Calu3 (cell line): ENCODE results near the gene KCNA5. TPM values are rescaled to one million over a fixed set of nuclear protein-coding genes. Genes with fewer than 3 reads are reported as not detected.

Experiments used
- BruUV-seq: library from RNA; stranded (reverse); fragments of 400-500 nt; replicated peaks from 2 replicates; lab custom pipeline; 2021; lab: Mats Ljungman, UMichigan
- CTCF ChIA-PET: fragments of 300-600 bp; sonication (Branson Sonifier 250); formaldehyde crosslinking; loops from one replicate; lab custom pipeline; 2022; ENCODE audit warnings: antibody characterized with exemption; lab: Charles Lee
- DNase-seq: peaks from one replicate; pipeline ENCODE4 v3.0.0; 2022
- H3K27ac Mint-ChIP-seq: one replicate; pipeline ENCODE4 v1.8.0; 2022; ENCODE audit warnings: mixed read lengths; ENCODE audit not compliant: unreplicated experiment
- H3K27me3 Mint-ChIP-seq: one replicate; pipeline ENCODE4 v1.8.0; 2022; ENCODE audit warnings: mixed read lengths; ENCODE audit not compliant: unreplicated experiment
- H3K36me3 Mint-ChIP-seq: one replicate; pipeline ENCODE4 v1.8.0; 2022; ENCODE audit warnings: mild to moderate bottlenecking, moderate library complexity, mixed read lengths; ENCODE audit not compliant: insufficient read depth, unreplicated experiment
- H3K4me1 Mint-ChIP-seq: one replicate; pipeline ENCODE4 v1.8.0; 2022; ENCODE audit warnings: mild to moderate bottlenecking, low read depth, mixed read lengths; ENCODE audit not compliant: unreplicated experiment
- H3K4me3 Mint-ChIP-seq: one replicate; pipeline ENCODE4 v1.8.0; 2022; ENCODE audit warnings: mild to moderate bottlenecking, low read depth, moderate library complexity, mixed read lengths; ENCODE audit not compliant: unreplicated experiment
- H3K9me3 Mint-ChIP-seq: one replicate; pipeline ENCODE4 v1.8.0; 2022; ENCODE audit warnings: low read depth, mixed read lengths; ENCODE audit not compliant: unreplicated experiment
- CTCF ChIP-seq: fragments of 200-600 bp; IDR thresholded peaks from one replicate; pipeline ENCODE4 v1.8.0; 2022; ENCODE audit warnings: antibody characterized with exemption; ENCODE audit not compliant: unreplicated experiment
- intact Hi-C: fragments of 100-400 bp; cut with micrococcal nuclease; formaldehyde crosslinking; loops from one replicate; pipeline ENCODE4 v1.10.0; 2022; ENCODE audit not compliant: unreplicated experiment
- total RNA-seq: library from RNA; stranded (reverse); gene quantifications from 2 replicates; pipeline ENCODE4 v1.2.3, GENCODE V29; 2022

Gene KCNA5
- total RNA-seq, 1 experiment from 2014 or later, result not detected

GRCh38 chr12:5032821-5033220 is 10.9 kb upstream of the KCNA5 start:
- Mint-ChIP-seq H3K27me3 (peaks cover 51% of the 10 kb centered on the region), H3K4me1 (no peaks in the 10 kb centered on the region), H3K27ac (no peak overlapping the region), H3K36me3 (no peaks in the 10 kb centered on the region), H3K9me3 (no peaks in the 10 kb centered on the region), H3K4me3 (no peak overlapping the region)
- TF ChIP-seq CTCF, result no peak
- intact Hi-C loops, result no loop called here
- BruUV-seq, result no TSS peak
- CTCF ChIA-PET, result no interaction called here
- no peak for DNase-seq

- Mint-ChIP-seq H3K36me3 (no peaks in the 10 kb centered on the region), H3K4me1 (no peaks in the 10 kb centered on the region), H3K27ac (no peak overlapping the region), H3K27me3 (peaks cover 62% of the 10 kb centered on the region), H3K4me3 (no peak overlapping the region), H3K9me3 (no peaks in the 10 kb centered on the region)
- no peak for DNase-seq
- no peak for TF ChIP-seq CTCF
- CTCF ChIA-PET, result interaction anchor here (0.7 kb wide), 2 partner anchors 50 to 93 kb away, joined by 3 read pairs; no protein-coding TSS in a partner anchor
- BruUV-seq, result no TSS peak
- intact Hi-C loops, result no loop called here
These were observed 9.8 kb upstream of the KCNA5 start for GRCh38 chr12:5033883-5034282.

- Mint-ChIP-seq H3K9me3 (no peaks in the 10 kb centered on the region), H3K36me3 (no peaks in the 10 kb centered on the region), H3K4me1 (no peaks in the 10 kb centered on the region), H3K4me3 (no peak overlapping the region), H3K27ac (no peak overlapping the region), H3K27me3 (peaks cover 67% of the 10 kb centered on the region)
- no peak for DNase-seq
- no TSS peak for BruUV-seq
- CTCF ChIA-PET, result no interaction called here
- intact Hi-C loops, result no loop called here
- TF ChIP-seq CTCF, result no peak
These were observed 9.1 kb upstream of the KCNA5 start for GRCh38 chr12:5034603-5035002.

GRCh38 chr12:5035618-5036017 is 8.1 kb upstream of the KCNA5 start:
- no peak for DNase-seq
- Mint-ChIP-seq H3K27me3 (peaks cover 66% of the 10 kb centered on the region), H3K27ac (no peak overlapping the region), H3K4me3 (no peak overlapping the region), H3K36me3 (no peaks in the 10 kb centered on the region), H3K9me3 (no peaks in the 10 kb centered on the region), H3K4me1 (no peaks in the 10 kb centered on the region)
- CTCF ChIA-PET, result no interaction called here
- TF ChIP-seq CTCF, result no peak
- no TSS peak for BruUV-seq
- intact Hi-C loops, result no loop called here
